KMS-11 (cell line): ENCODE results near the gene AFF4.

ENCODE experiments used
- H2AFZ ChIP-seq: fragments of 200-600 bp; sonication (generic); 2 replicates; pipeline ENCODE4 v1.6.1; 2016; ENCODE audit warnings: antibody characterized with exemption, mixed run types, low read depth
- H3K27ac ChIP-seq: fragments of 200-600 bp; sonication (generic); 2 replicates; pipeline ENCODE4 v1.6.1; 2016; ENCODE audit warnings: mild to moderate bottlenecking, mixed run types
- H3K27me3 ChIP-seq: fragments of 200-600 bp; sonication (generic); 2 replicates; pipeline ENCODE4 v1.6.1; 2017; ENCODE audit warnings: mild to moderate bottlenecking, low read depth, mixed run types, moderate library complexity; ENCODE audit not compliant: insufficient read depth
- H3K36me3 ChIP-seq: fragments of 200-600 bp; sonication (generic); 2 replicates; pipeline ENCODE4 v1.6.1; 2017; ENCODE audit warnings: mild to moderate bottlenecking, mixed run types; ENCODE audit not compliant: insufficient read depth
- H3K4me1 ChIP-seq: fragments of 200-600 bp; sonication (generic); 2 replicates; pipeline ENCODE4 v1.6.1; 2016; ENCODE audit warnings: mild to moderate bottlenecking, low read depth, mixed run types; ENCODE audit not compliant: poor library complexity, severe bottlenecking
- H3K4me2 ChIP-seq: fragments of 200-600 bp; sonication (generic); 2 replicates; pipeline ENCODE4 v1.7.0; 2016; ENCODE audit warnings: mild to moderate bottlenecking, mixed run types
- H3K4me3 ChIP-seq: fragments of 200-600 bp; sonication (generic); IDR thresholded peaks from 2 replicates; pipeline ENCODE4 v1.6.1; 2017; ENCODE audit warnings: low read depth, low read length, mixed read lengths; ENCODE audit not compliant: insufficient read depth
- H3K79me2 ChIP-seq: fragments of 200-600 bp; sonication (generic); 2 replicates; pipeline ENCODE4 v1.6.1; 2016; ENCODE audit warnings: low read depth, mixed run types; ENCODE audit not compliant: insufficient read depth
- H3K9ac ChIP-seq: fragments of 200-600 bp; sonication (generic); 2 replicates; pipeline ENCODE4 v1.6.1; 2016; ENCODE audit warnings: mild to moderate bottlenecking, mixed run types
- H4K20me1 ChIP-seq: fragments of 200-600 bp; sonication (generic); 2 replicates; pipeline ENCODE4 v1.6.1; 2016; ENCODE audit warnings: mild to moderate bottlenecking, mixed run types; ENCODE audit not compliant: insufficient read depth
- CTCF ChIP-seq: fragments of 200-600 bp; sonication (generic); conservative IDR thresholded peaks from 2 replicates; pipeline ENCODE4 v1.6.1; 2017; ENCODE audit warnings: low read depth, mild to moderate bottlenecking, antibody characterized with exemption, low read length, moderate library complexity, mixed read lengths

The AFF4 gene

GRCh38 chr5:132889501-132889900 is 73.9 kb downstream of the AFF4 start:
- H3K27ac ChIP-seq, result no peak overlapping the region
- H3K4me2 ChIP-seq, result no peak overlapping the region
- H3K4me1 ChIP-seq, result no peaks in the 10 kb centered on the region
- H3K27me3 ChIP-seq, result no peaks in the 10 kb centered on the region
- H4K20me1 ChIP-seq, result no peaks in the 10 kb centered on the region
- H3K4me3 ChIP-seq, result no peak overlapping the region
- H2AFZ ChIP-seq, result no peak overlapping the region
- H3K36me3 ChIP-seq, result no peaks in the 10 kb centered on the region
- no peaks in the 10 kb centered on the region for H3K79me2 ChIP-seq
- TF ChIP-seq CTCF, result no peak
- no peak overlapping the region for H3K9ac ChIP-seq

GRCh38 chr5:132887283-132887682 is 76.2 kb downstream of the AFF4 start:
- no peak overlapping the region for H2AFZ ChIP-seq
- H3K79me2 ChIP-seq, result no peaks in the 10 kb centered on the region
- no peak overlapping the region for H3K4me3 ChIP-seq
- no peak for TF ChIP-seq CTCF
- H3K27me3 ChIP-seq, result no peaks in the 10 kb centered on the region
- H3K4me1 ChIP-seq, result peaks cover 5% of the 10 kb centered on the region
- no peaks in the 10 kb centered on the region for H3K36me3 ChIP-seq
- H3K27ac ChIP-seq, result no peak overlapping the region
- H4K20me1 ChIP-seq, result no peaks in the 10 kb centered on the region
- H3K9ac ChIP-seq, result no peak overlapping the region
- no peak overlapping the region for H3K4me2 ChIP-seq

GRCh38 chr5:132886064-132886823 is 77.2 kb downstream of the AFF4 start:
- H3K79me2 ChIP-seq, result no peaks in the 10 kb centered on the region
- H2AFZ ChIP-seq, result no peak overlapping the region
- no peaks in the 10 kb centered on the region for H4K20me1 ChIP-seq
- H3K4me1 ChIP-seq, result peaks cover 5% of the 10 kb centered on the region
- H3K27ac ChIP-seq, result no peak overlapping the region
- no peak overlapping the region for H3K4me2 ChIP-seq
- no peak overlapping the region for H3K9ac ChIP-seq
- no peak overlapping the region for H3K4me3 ChIP-seq
- no peaks in the 10 kb centered on the region for H3K27me3 ChIP-seq
- H3K36me3 ChIP-seq, result no peaks in the 10 kb centered on the region
- no peak for TF ChIP-seq CTCF

GRCh38 chr5:132884548-132884947 is 78.9 kb downstream of the AFF4 start:
- H3K4me3 ChIP-seq, result no peak overlapping the region
- no peak overlapping the region for H2AFZ ChIP-seq
- H3K36me3 ChIP-seq, result no peaks in the 10 kb centered on the region
- H3K4me2 ChIP-seq, result no peak overlapping the region
- no peak overlapping the region for H3K27ac ChIP-seq
- H3K27me3 ChIP-seq, result no peaks in the 10 kb centered on the region
- H3K9ac ChIP-seq, result no peak overlapping the region
- H3K4me1 ChIP-seq, result peaks cover 5% of the 10 kb centered on the region
- no peaks in the 10 kb centered on the region for H4K20me1 ChIP-seq
- no peaks in the 10 kb centered on the region for H3K79me2 ChIP-seq
- TF ChIP-seq CTCF, result no peak
